ENCODE measurements around the gene RGS8.

RGS8 gene

GRCh38 chr1:182690886-182691443 is 6.6 kb upstream of the RGS8 start:
- TF ChIP-seq TAF1 (IDR thresholded peaks at IDR 0.05; ENCODE audit: borderline replicate concordance, insufficient read depth, low read length) (no peak), REST (IDR thresholded peaks at IDR 0.05; ENCODE audit: insufficient read depth in 1 of 2, low read depth in 2 of 2, low read length in 2 of 2) (no peak), FOXP2 (optimal IDR thresholded peaks at IDR 0.05; ENCODE audit: borderline replicate concordance, extremely low read depth, extremely low read length, insufficient read depth) (no peak), SIN3A (IDR thresholded peaks at IDR 0.05; ENCODE audit: borderline replicate concordance, insufficient read depth, low read length) (no peak), POLR2AphosphoS5 (IDR thresholded peaks at IDR 0.05; ENCODE audit: low read depth, low read length) (no peak)

GRCh38 chr1:182688436-182689205 is 4.2 kb upstream of the RGS8 start:
- TF ChIP-seq SIN3A (IDR thresholded peaks at IDR 0.05; ENCODE audit: borderline replicate concordance, insufficient read depth, low read length) (no peak), TAF1 (IDR thresholded peaks at IDR 0.05; ENCODE audit: borderline replicate concordance, insufficient read depth, low read length) (no peak), REST (IDR thresholded peaks at IDR 0.05; ENCODE audit: insufficient read depth in 1 of 2, low read depth in 2 of 2, low read length in 2 of 2) (no peak), FOXP2 (optimal IDR thresholded peaks at IDR 0.05; ENCODE audit: borderline replicate concordance, extremely low read depth, extremely low read length, insufficient read depth) (no peak), POLR2AphosphoS5 (IDR thresholded peaks at IDR 0.05; ENCODE audit: low read depth, low read length) (no peak)

GRCh38 chr1:182687361-182687760 is 3.0 kb upstream of the RGS8 start:
- TF ChIP-seq FOXP2 (optimal IDR thresholded peaks at IDR 0.05; ENCODE audit: borderline replicate concordance, extremely low read depth, extremely low read length, insufficient read depth) (no peak), SIN3A (IDR thresholded peaks at IDR 0.05; ENCODE audit: borderline replicate concordance, insufficient read depth, low read length) (no peak), TAF1 (IDR thresholded peaks at IDR 0.05; ENCODE audit: borderline replicate concordance, insufficient read depth, low read length) (no peak), REST (IDR thresholded peaks at IDR 0.05; ENCODE audit: insufficient read depth in 1 of 2, low read depth in 2 of 2, low read length in 2 of 2) (no peak), POLR2AphosphoS5 (IDR thresholded peaks at IDR 0.05; ENCODE audit: low read depth, low read length) (no peak)

- TF ChIP-seq POLR2AphosphoS5 (IDR thresholded peaks at IDR 0.05; ENCODE audit: low read depth, low read length) (no peak), TAF1 (IDR thresholded peaks at IDR 0.05; ENCODE audit: borderline replicate concordance, insufficient read depth, low read length) (no peak), FOXP2 (optimal IDR thresholded peaks at IDR 0.05; ENCODE audit: borderline replicate concordance, extremely low read depth, extremely low read length, insufficient read depth) (no peak), REST (IDR thresholded peaks at IDR 0.05; ENCODE audit: insufficient read depth in 1 of 2, low read depth in 2 of 2, low read length in 2 of 2) (no peak), SIN3A (IDR thresholded peaks at IDR 0.05; ENCODE audit: borderline replicate concordance, insufficient read depth, low read length) (no peak)
These were observed 2.1 kb upstream of the RGS8 start for GRCh38 chr1:182686446-182686845.

Measured in PFSK-1 (cell line).